Smooth muscle cell (in vitro differentiated cells): Measurements from ENCODE around the gene APOE. TPM values are rescaled to one million over a fixed set of nuclear protein-coding genes. Genes with fewer than 3 reads are reported as not detected.
A peak's percentile ranks its signal among the peaks of the same experiment; 100 is the strongest.
"Not testable (repeated sequence)": the region's sequence is repeated elsewhere in the genome, so short reads cannot be mapped to it uniquely, and the experiment has no call there.

ENCODE experiments used
- DNase-seq: peaks from one replicate; lab custom pipeline; 2025; ENCODE audit not compliant: unreplicated experiment; lab: John Stamatoyannopoulos, UW
- H2AFZ ChIP-seq: fragments of 200-600 bp; sonication (generic); 2 replicates; pipeline ENCODE4 v1.6.0; 2016; ENCODE audit warnings: antibody characterized with exemption, low read depth, mild to moderate bottlenecking
- H3F3A ChIP-seq: fragments of 200-600 bp; sonication (generic); 2 replicates; pipeline ENCODE4 v1.6.0; 2017; ENCODE audit warnings: antibody characterized with exemption, low read depth
- H3K27ac ChIP-seq: fragments of 200-600 bp; sonication (generic); 2 replicates; pipeline ENCODE4 v1.5.1; 2016; ENCODE audit warnings: low read depth, mild to moderate bottlenecking
- H3K27me3 ChIP-seq: fragments of 200-600 bp; sonication (generic); 2 replicates; pipeline ENCODE4 v1.6.1; 2016; ENCODE audit warnings: low read depth, mild to moderate bottlenecking
- H3K36me3 ChIP-seq: fragments of 200-600 bp; sonication (generic); 2 replicates; pipeline ENCODE4 v1.5.1; 2016; ENCODE audit warnings: low read depth
- H3K4me1 ChIP-seq: fragments of 200-600 bp; sonication (generic); 2 replicates; pipeline ENCODE4 v1.5.1; 2016; ENCODE audit warnings: low read depth
- H3K4me2 ChIP-seq: fragments of 200-600 bp; sonication (generic); 2 replicates; pipeline ENCODE4 v1.6.0; 2016; ENCODE audit warnings: mild to moderate bottlenecking
- H3K4me3 ChIP-seq: fragments of 200-600 bp; sonication (generic); 2 replicates; pipeline ENCODE4 v1.5.1; 2016; ENCODE audit warnings: mild to moderate bottlenecking
- H3K79me2 ChIP-seq: fragments of 200-600 bp; sonication (generic); 2 replicates; pipeline ENCODE4 v1.6.0; 2016; ENCODE audit warnings: low read depth, mild to moderate bottlenecking
- H3K9ac ChIP-seq: fragments of 200-600 bp; sonication (generic); 2 replicates; pipeline ENCODE4 v1.6.0; 2016; ENCODE audit warnings: low read depth
- H3K9me3 ChIP-seq: fragments of 200-600 bp; sonication (generic); replicated peaks from 2 replicates; pipeline ENCODE4 v1.5.1; 2016; ENCODE audit warnings: low read depth
- H4K20me1 ChIP-seq: fragments of 200-600 bp; sonication (generic); 2 replicates; pipeline ENCODE4 v1.6.0; 2016; ENCODE audit warnings: low read depth
- CTCF ChIP-seq: fragments of 200-600 bp; sonication (generic); IDR thresholded peaks from 2 replicates; pipeline ENCODE4 v1.5.1; 2017; ENCODE audit warnings: borderline replicate concordance, mild to moderate bottlenecking, antibody characterized with exemption; ENCODE audit not compliant: insufficient read depth, poor library complexity, severe bottlenecking
- WGBS: methylation state at CpG from one replicate; pipeline ENCODE4 v1.1.7; 2016; ENCODE audit warnings: low lambda C conversion rate; 5-methylcytosine and 5-hydroxymethylcytosine counted together
- polyA plus RNA-seq: library from polyadenylated mRNA; unstranded; fragments of >200 nt; fragmentation: Nextera tagmentation; extraction: Ambion mirVana; gene quantifications from 2 replicates; pipeline ENCODE4 v1.2.1, GENCODE V29; 2016
- total RNA-seq: library from RNA; depleted of rRNA; stranded (reverse); fragments of >200 nt; gene quantifications from 2 replicates; pipeline ENCODE4 v1.2.3, GENCODE V29; 2014

Gene APOE
- 228 and 237 TPM in 2 replicates for total RNA-seq
- polyA plus RNA-seq = 329 and 458 TPM in 2 replicates

- Histone ChIP-seq H3K36me3 (no peaks in the 10 kb centered on the region), H3K27me3 (no peaks in the 10 kb centered on the region), H3K9me3 (no peaks in the 10 kb centered on the region), H3K27ac (no peak within 1 kb of the TSS), H2AFZ (peak within 1 kb of the TSS; percentile 17), H3K79me2 (no peaks in the 10 kb centered on the region), H4K20me1 (no peaks in the 10 kb centered on the region), H3K4me1 (no peaks in the 10 kb centered on the region), H3F3A (peaks cover 11% of the 10 kb centered on the region), H3K9ac (peak within 1 kb of the TSS; percentile 47), H3K4me2 (peak within 1 kb of the TSS; percentile 95), H3K4me3 (peak within 1 kb of the TSS; percentile 61)
- DNase-seq = peak; percentile 11
- WGBS = under 1% methylated on average over 16 of the region's 20 CpGs
- TF ChIP-seq CTCF = no peak
Observed at GRCh38 chr19:44905437-44906160, at the start of gene APOE. Gene APOE, plus strand, starts transcription at chr19:44905796. Its CDS starts 829 bp downstream, at chr19:44906625.

GRCh38 chr19:44856421-44857083 is 49.0 kb upstream of the APOE start:
- 81% methylated on average over 10 of the region's 10 CpGs for WGBS

GRCh38 chr19:44857837-44858236 is 47.8 kb upstream of the APOE start:
- Histone ChIP-seq H3K79me2 (peaks cover 95% of the 10 kb centered on the region), H3K4me2 (no peak overlapping the region)

More at GRCh38 chr19:44856421-44857083, 49.0 kb upstream of the APOE start:
- H3K9ac ChIP-seq = no peak overlapping the region
- H2AFZ ChIP-seq = no peak overlapping the region
- no peaks in the 10 kb centered on the region for H3K36me3 ChIP-seq
- no peaks in the 10 kb centered on the region for H3K27me3 ChIP-seq
- DNase-seq = no peak
- peaks cover 100% of the 10 kb centered on the region for H3K79me2 ChIP-seq
- H3K4me3 ChIP-seq = no peak overlapping the region
- H3K9me3 ChIP-seq = no peaks in the 10 kb centered on the region
- H3F3A ChIP-seq = no peaks in the 10 kb centered on the region
- H3K27ac ChIP-seq = no peak overlapping the region
- H4K20me1 ChIP-seq = peaks cover 98% of the 10 kb centered on the region
- no peak for TF ChIP-seq CTCF
- H3K4me2 ChIP-seq = no peak overlapping the region
- no peaks in the 10 kb centered on the region for H3K4me1 ChIP-seq

GRCh38 chr19:44861576-44861975 is 44.0 kb upstream of the APOE start:
- not testable (repeated sequence) for H2AFZ ChIP-seq, H3K9me3 ChIP-seq, H3K27ac ChIP-seq, H3K4me2 ChIP-seq, H3K36me3 ChIP-seq, H3K27me3 ChIP-seq, H3K4me3 ChIP-seq, H3K4me1 ChIP-seq, H3K9ac ChIP-seq, H3F3A ChIP-seq, DNase-seq
- Histone ChIP-seq H4K20me1 (peaks cover 93% of the 10 kb centered on the region), H3K79me2 (peaks cover 92% of the 10 kb centered on the region)
- 93% methylated on average over 3 of the region's 3 CpGs for WGBS

More at GRCh38 chr19:44857837-44858236, 47.8 kb upstream of the APOE start:
- Histone ChIP-seq H3K36me3 (no peaks in the 10 kb centered on the region), H4K20me1 (peaks cover 93% of the 10 kb centered on the region), H3K9me3 (no peaks in the 10 kb centered on the region), H3K9ac (no peak overlapping the region), H3K4me3 (no peak overlapping the region), H3K27ac (no peak overlapping the region), H3K27me3 (no peaks in the 10 kb centered on the region), H3K4me1 (no peaks in the 10 kb centered on the region), H2AFZ (no peak overlapping the region), H3F3A (no peaks in the 10 kb centered on the region)
- 96% methylated on average over 4 of the region's 4 CpGs for WGBS
- TF ChIP-seq CTCF = no peak
- no peak for DNase-seq
